Hepatocyte (in vitro differentiated cells): ENCODE results near the gene KLHL26.

Source experiments
- EZH2 ChIP-seq: fragments of 200-600 bp; sonication (generic); IDR thresholded peaks from 2 replicates; pipeline ENCODE4 v1.6.1; 2016; ENCODE audit warnings: antibody characterized with exemption, mild to moderate bottlenecking, borderline replicate concordance
- TF ChIP-seq, protein P1 (sequence below): fragments of 200-600 bp; sonication (generic); IDR thresholded peaks from 2 replicates; pipeline ENCODE4 v1.5.1; 2016; ENCODE audit warnings: antibody characterized with exemption, mild to moderate bottlenecking; ENCODE audit not compliant: poor library complexity

DNA sequence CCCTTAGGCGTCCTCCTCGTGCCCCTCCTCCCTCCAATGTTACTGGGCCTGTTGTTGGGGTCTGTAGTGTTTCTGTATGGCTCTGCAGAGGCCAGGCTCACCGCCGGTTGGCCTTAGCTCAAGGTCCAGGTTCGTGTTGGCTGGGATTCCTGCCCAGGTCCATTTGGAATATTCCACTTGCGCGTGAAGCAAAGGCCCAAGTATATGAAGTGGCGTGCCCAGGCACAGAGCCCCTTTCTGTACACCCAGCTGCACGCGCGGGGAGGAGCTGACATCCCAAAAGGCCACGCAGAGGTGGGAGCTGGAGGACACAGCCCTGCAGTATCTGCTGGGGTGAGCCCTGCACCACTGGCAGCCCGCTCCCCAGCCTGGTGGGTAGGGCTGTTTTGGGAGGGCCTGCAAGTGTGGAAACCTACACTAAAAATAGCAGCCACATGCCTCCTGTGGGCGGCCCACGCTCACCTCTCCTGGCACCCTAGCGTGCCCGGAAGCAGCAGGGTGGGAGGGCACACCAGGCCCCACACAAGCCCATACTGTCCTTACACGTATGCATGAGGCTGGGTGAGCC, 76.8 kb downstream of the KLHL26 start:
- TF ChIP-seq, protein P1, sequence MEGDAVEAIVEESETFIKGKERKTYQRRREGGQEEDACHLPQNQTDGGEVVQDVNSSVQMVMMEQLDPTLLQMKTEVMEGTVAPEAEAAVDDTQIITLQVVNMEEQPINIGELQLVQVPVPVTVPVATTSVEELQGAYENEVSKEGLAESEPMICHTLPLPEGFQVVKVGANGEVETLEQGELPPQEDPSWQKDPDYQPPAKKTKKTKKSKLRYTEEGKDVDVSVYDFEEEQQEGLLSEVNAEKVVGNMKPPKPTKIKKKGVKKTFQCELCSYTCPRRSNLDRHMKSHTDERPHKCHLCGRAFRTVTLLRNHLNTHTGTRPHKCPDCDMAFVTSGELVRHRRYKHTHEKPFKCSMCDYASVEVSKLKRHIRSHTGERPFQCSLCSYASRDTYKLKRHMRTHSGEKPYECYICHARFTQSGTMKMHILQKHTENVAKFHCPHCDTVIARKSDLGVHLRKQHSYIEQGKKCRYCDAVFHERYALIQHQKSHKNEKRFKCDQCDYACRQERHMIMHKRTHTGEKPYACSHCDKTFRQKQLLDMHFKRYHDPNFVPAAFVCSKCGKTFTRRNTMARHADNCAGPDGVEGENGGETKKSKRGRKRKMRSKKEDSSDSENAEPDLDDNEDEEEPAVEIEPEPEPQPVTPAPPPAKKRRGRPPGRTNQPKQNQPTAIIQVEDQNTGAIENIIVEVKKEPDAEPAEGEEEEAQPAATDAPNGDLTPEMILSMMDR = no peak
- TF ChIP-seq EZH2 = no peak
